GM21576 (cell line): ENCODE measurements around the gene TGFBR3L.
"Not testable (repeated sequence)": the region's sequence is repeated elsewhere in the genome, so short reads cannot be mapped to it uniquely, and the experiment has no call there.

Experiments
- ATAC-seq: cut with Tn5 transposase; IDR thresholded peaks from one replicate; pipeline ENCODE4 v1.9.1; 2021; ENCODE audit warnings: mild to moderate bottlenecking, moderate library complexity; ENCODE audit not compliant: unreplicated experiment

Gene TGFBR3L

GRCh38 chr19:7879111-7879807 lies 35.4 kb upstream of the TGFBR3L start:
- ATAC-seq, result no peak

DNA sequence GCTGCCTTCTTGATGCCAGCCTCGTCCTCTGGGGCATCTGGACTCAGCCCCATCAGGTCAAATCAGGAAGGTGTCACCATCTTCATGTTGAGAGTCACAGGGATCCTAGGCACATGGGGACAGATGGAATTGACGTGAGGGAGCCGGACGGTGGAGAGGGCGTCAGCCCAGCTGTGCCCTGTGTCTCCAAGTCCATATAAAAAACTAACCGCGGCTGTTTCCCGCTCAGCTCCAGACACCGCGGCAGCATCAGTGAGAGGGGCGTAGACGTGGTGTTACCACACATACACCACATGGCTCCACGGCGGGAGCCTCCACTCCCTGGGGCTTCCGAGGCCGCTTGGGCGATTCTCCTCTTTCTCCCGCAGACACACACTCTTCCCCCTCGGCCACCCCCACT lies 34.8 kb upstream of the TGFBR3L start:
- no peak for ATAC-seq

- no peak for ATAC-seq
Observed at GRCh38 chr19:7881910-7882309, 32.7 kb upstream of the TGFBR3L start.

DNA sequence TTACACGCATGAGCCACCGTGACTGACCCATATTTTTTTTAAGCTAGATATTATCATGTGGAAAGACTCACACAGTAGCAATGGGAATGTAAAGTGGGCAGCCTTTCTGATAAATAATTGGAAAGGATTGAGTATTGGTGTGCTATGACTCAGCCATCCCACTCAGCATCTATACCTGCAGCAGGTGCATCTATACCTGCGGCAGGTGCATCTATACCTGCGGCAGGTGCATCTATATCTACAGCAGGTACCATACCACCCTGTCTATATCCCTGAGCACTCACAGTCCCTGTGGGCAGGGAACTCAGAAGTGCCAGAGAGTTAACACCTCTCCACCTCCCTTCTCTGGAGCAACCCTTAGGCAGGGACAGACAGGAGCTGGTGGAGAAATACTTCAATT lies 31.5 kb upstream of the TGFBR3L start:
- ATAC-seq, result no peak

DNA sequence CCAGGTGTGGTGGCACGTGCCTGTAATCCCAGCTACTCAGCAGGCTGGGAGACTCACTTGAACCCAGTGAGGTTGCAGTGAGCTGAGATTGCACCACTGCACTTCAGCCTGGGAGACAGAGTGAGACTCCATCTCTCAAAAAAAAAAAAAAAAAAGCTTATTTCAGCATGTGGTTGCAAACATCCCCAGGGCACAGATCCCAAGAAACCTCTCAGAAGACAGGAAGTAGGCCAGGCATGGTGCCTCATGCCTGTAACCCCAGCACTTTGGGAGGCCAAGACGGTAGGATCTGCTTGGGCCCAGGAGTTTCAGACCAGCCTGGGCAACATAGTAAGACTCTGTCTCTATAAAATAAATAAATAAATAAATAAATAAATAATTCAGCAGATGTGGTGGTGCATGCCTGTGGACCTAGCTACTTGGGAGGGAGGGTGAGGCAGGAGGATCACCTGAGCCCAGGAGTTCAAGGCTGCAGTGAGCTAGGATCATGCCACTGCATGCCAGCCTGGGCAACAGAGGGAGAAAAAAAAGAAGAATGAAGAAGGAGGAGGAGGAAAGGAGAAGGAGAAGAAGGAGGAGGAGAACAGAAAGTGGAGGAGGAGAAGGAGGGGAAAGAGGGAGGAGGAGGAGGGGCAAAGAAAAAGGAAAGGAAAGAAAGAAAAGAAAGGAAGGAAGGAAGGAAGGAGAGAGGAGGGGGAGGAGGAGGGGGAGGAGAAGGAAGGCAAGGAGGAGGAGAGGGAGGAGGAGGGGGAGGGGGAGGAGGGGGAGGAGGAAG lies 30.6 kb upstream of the TGFBR3L start:
- ATAC-seq, result no peak

GRCh38 chr19:7885818-7886217 lies 28.8 kb upstream of the TGFBR3L start:
- no peak for ATAC-seq

GRCh38 chr19:7887408-7888144 lies 27.1 kb upstream of the TGFBR3L start:
- no peak for ATAC-seq

- no peak for ATAC-seq
Observed at GRCh38 chr19:7888145-7888825, 26.3 kb upstream of the TGFBR3L start, which contains the start of gene LRRC8E. LRRC8E (plus strand) TSS chr19:7888510; CDS start chr19:7895604, 7,094 bp downstream.

- ATAC-seq, result no peak
Observed at GRCh38 chr19:7888826-7889217, 25.8 kb upstream of the TGFBR3L start.

DNA sequence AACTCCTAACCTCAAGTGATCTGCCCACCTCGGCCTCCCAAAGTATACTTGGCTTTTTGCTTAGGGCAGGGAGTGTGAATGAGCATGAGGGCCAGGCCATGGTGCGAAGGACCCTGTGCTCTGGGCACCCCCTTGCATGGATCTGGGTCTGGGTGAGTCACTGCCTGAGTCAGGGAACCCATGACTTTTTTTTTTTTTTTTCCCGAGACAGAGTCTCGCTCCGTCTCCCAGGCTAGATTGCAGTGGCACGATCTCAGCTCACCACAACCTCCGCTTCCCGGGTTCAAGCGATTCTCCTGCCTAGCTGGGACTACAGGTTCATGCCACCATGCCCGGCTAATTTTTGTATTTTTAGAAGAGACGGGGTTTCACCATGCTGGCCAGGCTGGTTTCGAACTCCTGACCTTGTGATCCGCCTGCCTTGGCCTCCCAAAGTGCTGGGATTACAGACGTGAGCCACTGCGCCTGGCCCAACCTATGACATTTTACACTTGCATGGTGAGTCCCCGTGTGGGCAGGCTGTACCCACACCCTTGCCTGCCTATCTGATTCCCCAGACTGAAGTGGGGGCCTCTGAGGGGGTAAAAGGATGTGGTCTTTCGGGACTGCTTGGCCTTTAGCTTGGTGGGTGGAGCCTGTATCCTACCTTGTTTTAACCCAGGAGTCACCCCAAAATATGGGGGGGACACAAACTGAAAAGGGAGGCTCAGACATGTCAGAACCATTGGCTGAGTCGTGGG lies 21.1 kb upstream of the TGFBR3L start:
- not testable (repeated sequence) for ATAC-seq

- ATAC-seq, result no peak
Observed at GRCh38 chr19:7894612-7895309, 19.9 kb upstream of the TGFBR3L start.

DNA sequence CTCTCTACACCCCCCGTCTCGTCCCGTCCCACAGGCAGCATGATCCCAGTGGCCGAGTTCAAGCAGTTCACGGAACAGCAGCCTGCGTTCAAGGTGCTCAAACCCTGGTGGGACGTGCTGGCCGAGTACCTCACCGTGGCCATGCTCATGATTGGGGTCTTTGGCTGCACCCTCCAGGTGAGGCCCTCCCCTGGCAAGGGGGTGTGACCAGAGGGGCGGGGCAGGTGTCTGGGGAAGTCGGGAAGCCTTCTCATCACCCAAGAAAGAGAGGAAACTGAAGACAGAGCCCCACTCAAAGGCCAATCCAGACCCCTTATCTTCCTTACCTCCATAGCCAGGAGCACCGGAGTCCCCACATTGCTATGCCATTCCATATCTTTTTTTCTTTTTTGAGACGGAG lies 19.1 kb upstream of the TGFBR3L start:
- no peak for ATAC-seq

- no peak for ATAC-seq
Observed at GRCh38 chr19:7897292-7897691, 17.3 kb upstream of the TGFBR3L start.

- no peak for ATAC-seq
Observed at GRCh38 chr19:7898967-7899366, 15.7 kb upstream of the TGFBR3L start.

GRCh38 chr19:7899751-7900378 lies 14.8 kb upstream of the TGFBR3L start:
- ATAC-seq, result no peak

DNA sequence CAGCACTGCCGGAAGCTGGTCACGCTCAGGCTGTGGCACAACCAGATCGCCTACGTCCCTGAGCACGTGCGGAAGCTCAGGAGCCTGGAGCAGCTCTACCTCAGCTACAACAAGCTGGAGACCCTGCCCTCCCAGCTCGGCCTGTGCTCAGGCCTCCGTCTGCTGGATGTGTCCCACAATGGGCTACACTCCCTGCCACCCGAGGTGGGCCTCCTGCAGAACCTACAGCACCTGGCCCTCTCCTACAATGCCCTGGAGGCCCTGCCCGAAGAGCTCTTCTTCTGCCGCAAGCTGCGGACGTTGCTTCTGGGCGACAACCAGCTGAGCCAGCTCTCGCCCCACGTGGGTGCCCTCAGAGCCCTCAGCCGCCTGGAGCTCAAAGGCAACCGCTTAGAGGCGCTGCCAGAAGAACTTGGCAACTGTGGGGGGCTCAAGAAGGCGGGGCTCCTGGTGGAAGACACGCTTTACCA lies 14.2 kb upstream of the TGFBR3L start:
- ATAC-seq, result no peak

DNA sequence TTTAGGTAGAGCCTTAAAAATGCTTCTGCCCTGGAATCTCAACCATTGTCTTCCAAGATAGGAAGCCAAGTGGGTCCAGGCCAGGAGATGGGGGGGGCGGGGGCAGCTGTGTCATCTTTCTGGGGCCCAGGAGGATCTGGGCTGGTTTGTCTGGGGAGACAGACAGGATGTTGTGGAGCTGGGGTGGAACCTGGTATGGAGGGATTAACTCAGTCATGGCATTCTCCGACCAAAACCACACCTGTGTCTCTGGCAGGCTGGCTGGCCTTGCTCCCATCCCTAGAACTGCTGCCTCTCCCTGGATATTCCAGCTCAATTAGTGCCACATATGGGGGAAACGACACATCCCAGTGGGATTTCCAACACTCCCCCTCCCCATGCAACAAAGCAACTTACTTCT lies 13.7 kb upstream of the TGFBR3L start:
- ATAC-seq, result no peak

DNA sequence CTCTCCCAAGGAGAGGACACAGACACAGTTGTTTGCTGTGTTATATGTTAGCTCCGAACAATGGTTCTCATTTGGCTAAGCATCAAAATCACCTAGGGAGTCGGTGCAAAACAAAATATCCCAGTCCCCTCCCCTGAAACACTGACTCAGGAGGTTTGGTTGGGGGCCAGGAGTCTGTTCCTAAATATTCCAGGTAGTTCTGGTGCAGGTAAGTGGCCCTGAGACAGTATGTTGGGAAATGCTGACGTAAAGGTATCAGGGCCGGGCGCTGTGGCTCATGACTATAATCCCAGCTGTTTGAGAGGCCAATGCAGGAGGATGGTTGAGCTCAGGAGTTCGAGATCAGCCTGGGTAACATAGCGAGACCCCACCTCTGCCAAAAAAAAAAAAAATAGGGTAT lies 13.3 kb upstream of the TGFBR3L start:
- ATAC-seq, result no peak

DNA sequence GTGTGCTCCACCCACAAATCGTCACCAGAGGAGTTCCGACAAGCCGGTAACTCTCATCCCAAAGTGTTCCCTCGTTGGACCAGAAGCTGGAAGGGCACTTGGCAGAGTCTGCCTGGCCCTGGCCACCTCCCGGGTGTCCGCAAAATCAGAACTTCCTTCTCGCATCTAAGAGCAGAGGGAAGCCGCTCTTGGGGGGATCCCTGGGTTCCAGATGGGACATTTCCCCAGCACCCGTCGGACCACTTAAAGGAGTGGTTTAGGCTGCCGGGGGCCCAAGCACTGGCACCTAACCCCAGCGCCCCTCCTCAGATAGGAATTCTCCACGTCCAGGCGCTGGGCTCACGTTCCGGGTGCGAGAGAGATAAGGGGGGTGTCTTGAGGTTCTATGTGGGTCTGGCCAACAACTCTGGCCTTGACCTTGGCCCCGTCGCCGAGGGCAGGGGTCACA lies 11.8 kb upstream of the TGFBR3L start:
- no peak for ATAC-seq
